ENCODE measurements around the gene EFEMP1. TPM values are rescaled to one million over a fixed set of nuclear protein-coding genes. Genes with fewer than 3 reads are reported as not detected.

The EFEMP1 gene
- total RNA-seq, 1 experiment from 2014 or later: 86.3 TPM

DNA sequence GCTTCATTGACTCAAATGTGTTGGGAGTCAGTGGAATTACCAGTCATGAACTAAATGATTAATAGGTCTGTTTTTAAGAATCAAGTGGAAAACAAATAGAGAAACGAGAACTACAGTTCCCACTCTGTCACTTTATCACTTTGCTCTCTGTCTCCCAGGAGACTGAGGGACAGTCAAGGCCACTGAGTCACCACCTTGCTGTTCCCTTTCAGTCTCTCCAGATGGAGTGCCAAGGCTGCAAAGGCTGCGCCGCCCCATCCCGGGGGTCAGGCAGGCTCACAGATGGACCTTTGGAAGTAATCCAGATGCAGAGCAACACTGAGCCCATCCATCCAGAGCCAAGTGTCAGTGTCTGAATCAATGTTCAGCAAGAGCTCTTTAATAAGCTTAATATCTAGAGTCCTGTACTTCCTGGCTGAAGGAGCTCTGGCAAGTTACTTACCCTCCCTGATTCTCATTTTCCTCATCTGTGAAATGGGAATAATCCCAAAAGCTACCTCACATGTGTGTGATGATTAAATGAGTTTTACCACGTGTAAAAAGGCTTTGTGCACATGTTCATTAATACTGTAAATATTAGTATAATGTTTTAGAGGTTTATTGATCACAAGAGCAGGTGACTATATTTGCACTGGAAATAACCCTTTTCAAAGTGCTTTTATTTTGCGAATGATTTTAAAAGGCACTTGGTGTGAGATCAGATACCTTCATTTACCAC, 43.0 kb upstream of the EFEMP1 start:
- TF ChIP-seq, protein P1, sequence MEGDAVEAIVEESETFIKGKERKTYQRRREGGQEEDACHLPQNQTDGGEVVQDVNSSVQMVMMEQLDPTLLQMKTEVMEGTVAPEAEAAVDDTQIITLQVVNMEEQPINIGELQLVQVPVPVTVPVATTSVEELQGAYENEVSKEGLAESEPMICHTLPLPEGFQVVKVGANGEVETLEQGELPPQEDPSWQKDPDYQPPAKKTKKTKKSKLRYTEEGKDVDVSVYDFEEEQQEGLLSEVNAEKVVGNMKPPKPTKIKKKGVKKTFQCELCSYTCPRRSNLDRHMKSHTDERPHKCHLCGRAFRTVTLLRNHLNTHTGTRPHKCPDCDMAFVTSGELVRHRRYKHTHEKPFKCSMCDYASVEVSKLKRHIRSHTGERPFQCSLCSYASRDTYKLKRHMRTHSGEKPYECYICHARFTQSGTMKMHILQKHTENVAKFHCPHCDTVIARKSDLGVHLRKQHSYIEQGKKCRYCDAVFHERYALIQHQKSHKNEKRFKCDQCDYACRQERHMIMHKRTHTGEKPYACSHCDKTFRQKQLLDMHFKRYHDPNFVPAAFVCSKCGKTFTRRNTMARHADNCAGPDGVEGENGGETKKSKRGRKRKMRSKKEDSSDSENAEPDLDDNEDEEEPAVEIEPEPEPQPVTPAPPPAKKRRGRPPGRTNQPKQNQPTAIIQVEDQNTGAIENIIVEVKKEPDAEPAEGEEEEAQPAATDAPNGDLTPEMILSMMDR (conservative IDR thresholded peaks at IDR 0.05): no peak
- TF ChIP-seq EZH2 (IDR thresholded peaks at IDR 0.05; ENCODE audit: low read depth): no peak
- Histone ChIP-seq H3K27me3 (ENCODE audit: insufficient read depth, low read depth) (no peaks in the 10 kb centered on the region), H3K27ac (no peak overlapping the region), H3K9me3 (ENCODE audit: insufficient read depth, low read depth) (no peaks in the 10 kb centered on the region), H3K4me1 (replicated peaks; ENCODE audit: insufficient read depth) (no peaks in the 10 kb centered on the region), H3K36me3 (ENCODE audit: low read depth) (no peaks in the 10 kb centered on the region), H3K4me2 (no peak overlapping the region), H2AFZ (no peak overlapping the region), H4K20me1 (ENCODE audit: insufficient read depth) (no peaks in the 10 kb centered on the region), H3K9me2 (ENCODE audit: insufficient read depth) (no peaks in the 10 kb centered on the region), H3K79me2 (ENCODE audit: low read depth) (no peaks in the 10 kb centered on the region), H3F3A (ENCODE audit: insufficient read depth, low read depth) (no peaks in the 10 kb centered on the region), H3K4me3 (no peak overlapping the region)
- BruUV-seq (replicated peaks): no TSS peak
- ChIA-PET CTCF (no interaction called here), POLR2A (ENCODE audit: unreplicated experiment) (no interaction called here)
- intact Hi-C loops (cut with micrococcal nuclease; ENCODE audit: unreplicated experiment): no loop called here
- DNase-seq: no peak

DNA sequence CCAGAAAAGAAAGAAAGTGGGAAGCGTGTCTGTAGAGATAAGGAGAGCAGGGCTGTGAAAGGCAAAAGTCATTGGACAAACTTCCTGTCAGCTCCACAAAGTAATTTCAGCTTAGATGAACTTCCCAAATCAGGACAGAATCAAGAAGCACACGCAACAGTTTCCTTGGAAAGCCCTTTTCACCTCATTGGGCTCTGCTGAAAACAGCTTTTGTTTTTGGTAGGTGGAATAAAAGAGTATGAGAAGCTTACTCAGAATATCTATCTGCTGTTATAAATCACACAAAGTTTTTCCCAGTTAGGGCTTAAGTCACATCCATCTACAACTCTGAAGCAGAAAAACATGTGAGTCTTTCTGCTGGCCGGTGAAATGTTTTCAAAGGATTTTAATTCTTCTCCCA, 42.4 kb upstream of the EFEMP1 start:
- Histone ChIP-seq H3F3A (ENCODE audit: insufficient read depth, low read depth) (no peaks in the 10 kb centered on the region), H3K4me3 (no peak overlapping the region), H3K4me2 (no peak overlapping the region), H3K79me2 (ENCODE audit: low read depth) (no peaks in the 10 kb centered on the region), H4K20me1 (ENCODE audit: insufficient read depth) (no peaks in the 10 kb centered on the region), H3K27ac (no peak overlapping the region), H3K27me3 (ENCODE audit: insufficient read depth, low read depth) (no peaks in the 10 kb centered on the region), H3K4me1 (replicated peaks; ENCODE audit: insufficient read depth) (no peaks in the 10 kb centered on the region), H3K9me2 (ENCODE audit: insufficient read depth) (no peaks in the 10 kb centered on the region), H3K36me3 (ENCODE audit: low read depth) (no peaks in the 10 kb centered on the region), H2AFZ (no peak overlapping the region), H3K9me3 (ENCODE audit: insufficient read depth, low read depth) (no peaks in the 10 kb centered on the region)
- TF ChIP-seq, protein P1 (conservative IDR thresholded peaks at IDR 0.05): no peak
- TF ChIP-seq EZH2 (IDR thresholded peaks at IDR 0.05; ENCODE audit: low read depth): no peak
- ChIA-PET CTCF (no interaction called here), POLR2A (ENCODE audit: unreplicated experiment) (no interaction called here)
- no peak for DNase-seq
- intact Hi-C loops (cut with micrococcal nuclease; ENCODE audit: unreplicated experiment): no loop called here
- BruUV-seq (replicated peaks): no TSS peak

DNA sequence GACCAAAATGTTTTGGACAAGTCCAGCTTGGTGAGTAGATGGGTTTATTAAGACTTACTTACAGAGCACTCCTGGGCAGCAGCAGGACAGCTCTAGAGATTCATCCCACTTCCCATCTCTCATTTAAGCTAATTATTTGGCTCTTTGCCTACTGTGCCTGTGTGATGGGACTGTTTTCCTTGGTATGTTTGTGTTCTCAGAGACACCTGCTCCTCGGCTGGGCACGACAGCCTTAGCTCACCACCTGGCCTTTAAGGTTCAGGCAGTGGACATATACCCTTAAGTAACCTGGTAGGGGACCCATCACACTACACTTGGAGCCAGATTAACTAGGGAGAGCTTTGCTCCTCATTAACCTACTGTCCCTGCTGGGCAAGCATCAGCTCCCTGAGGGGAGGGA, 41.7 kb upstream of the EFEMP1 start:
- no peaks in the 10 kb centered on the region for H3K9me2 ChIP-seq (ENCODE audit: insufficient read depth)
- no peaks in the 10 kb centered on the region for H4K20me1 ChIP-seq (ENCODE audit: insufficient read depth)
- BruUV-seq (replicated peaks): no TSS peak
- H3K4me3 ChIP-seq: no peak overlapping the region
- no peaks in the 10 kb centered on the region for H3K9me3 ChIP-seq (ENCODE audit: insufficient read depth, low read depth)
- H3K27ac ChIP-seq: no peak overlapping the region
- no peak overlapping the region for H3K4me2 ChIP-seq
- ChIA-PET CTCF (interaction anchor here (1.1 kb wide), 1 partner anchor 194 kb away, joined by 3 read pairs; no protein-coding TSS in a partner anchor), POLR2A (ENCODE audit: unreplicated experiment) (no interaction called here)
- no peak overlapping the region for H2AFZ ChIP-seq
- no peak for DNase-seq
- TF ChIP-seq, protein P1 (conservative IDR thresholded peaks at IDR 0.05): no peak
- no peak for TF ChIP-seq EZH2 (IDR thresholded peaks at IDR 0.05; ENCODE audit: low read depth)
- no peaks in the 10 kb centered on the region for H3K27me3 ChIP-seq (ENCODE audit: insufficient read depth, low read depth)
- H3K4me1 ChIP-seq (replicated peaks; ENCODE audit: insufficient read depth): no peaks in the 10 kb centered on the region
- H3K79me2 ChIP-seq (ENCODE audit: low read depth): no peaks in the 10 kb centered on the region
- H3K36me3 ChIP-seq (ENCODE audit: low read depth): no peaks in the 10 kb centered on the region
- H3F3A ChIP-seq (ENCODE audit: insufficient read depth, low read depth): no peaks in the 10 kb centered on the region
- intact Hi-C loops (cut with micrococcal nuclease; ENCODE audit: unreplicated experiment): no loop called here

All from PC-9 (cell line).